ENCODE results near the gene ANKRD44.

DNA sequence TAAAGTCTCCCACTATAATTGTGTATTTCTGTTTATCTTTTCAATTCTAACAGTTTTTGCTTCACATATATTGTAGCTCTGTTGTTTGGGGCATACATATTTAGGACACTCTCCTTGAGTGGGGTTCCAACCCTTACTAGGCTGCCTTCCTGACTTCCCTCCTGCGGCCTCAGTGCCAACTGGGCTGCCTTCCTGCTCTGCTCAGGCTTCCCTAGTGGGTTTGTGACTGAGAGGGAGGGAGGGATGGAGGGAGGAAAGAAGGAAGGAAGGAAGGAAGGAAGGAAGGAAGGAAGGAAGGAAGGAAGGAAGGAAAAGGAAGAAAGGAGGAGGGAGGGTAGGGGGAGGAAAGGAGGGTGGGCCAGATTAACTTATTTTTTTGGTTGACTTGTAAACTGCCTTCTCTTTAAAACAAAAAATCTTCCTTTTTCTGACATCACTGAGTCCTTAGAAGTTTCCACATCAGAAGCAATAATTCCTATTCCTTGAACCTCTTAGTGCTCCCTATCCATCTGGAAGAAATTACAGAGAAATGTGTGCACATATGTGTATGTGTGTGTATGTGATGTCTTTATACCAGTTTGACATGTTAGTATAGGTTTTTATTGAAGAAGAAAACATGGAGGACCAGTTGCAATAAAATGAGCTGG is 238.7 kb downstream of the ANKRD44 start:
- TF ChIP-seq, protein P1, sequence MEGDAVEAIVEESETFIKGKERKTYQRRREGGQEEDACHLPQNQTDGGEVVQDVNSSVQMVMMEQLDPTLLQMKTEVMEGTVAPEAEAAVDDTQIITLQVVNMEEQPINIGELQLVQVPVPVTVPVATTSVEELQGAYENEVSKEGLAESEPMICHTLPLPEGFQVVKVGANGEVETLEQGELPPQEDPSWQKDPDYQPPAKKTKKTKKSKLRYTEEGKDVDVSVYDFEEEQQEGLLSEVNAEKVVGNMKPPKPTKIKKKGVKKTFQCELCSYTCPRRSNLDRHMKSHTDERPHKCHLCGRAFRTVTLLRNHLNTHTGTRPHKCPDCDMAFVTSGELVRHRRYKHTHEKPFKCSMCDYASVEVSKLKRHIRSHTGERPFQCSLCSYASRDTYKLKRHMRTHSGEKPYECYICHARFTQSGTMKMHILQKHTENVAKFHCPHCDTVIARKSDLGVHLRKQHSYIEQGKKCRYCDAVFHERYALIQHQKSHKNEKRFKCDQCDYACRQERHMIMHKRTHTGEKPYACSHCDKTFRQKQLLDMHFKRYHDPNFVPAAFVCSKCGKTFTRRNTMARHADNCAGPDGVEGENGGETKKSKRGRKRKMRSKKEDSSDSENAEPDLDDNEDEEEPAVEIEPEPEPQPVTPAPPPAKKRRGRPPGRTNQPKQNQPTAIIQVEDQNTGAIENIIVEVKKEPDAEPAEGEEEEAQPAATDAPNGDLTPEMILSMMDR (IDR thresholded peaks at IDR 0.05), result no peak
- TF ChIP-seq EZH2phosphoT487 (IDR thresholded peaks at IDR 0.05) (no peak), EZH2 (IDR thresholded peaks at IDR 0.05) (no peak)
